Hepatocyte (in vitro differentiated cells): ENCODE measurements around the gene USP49. TPM values are rescaled to one million over a fixed set of nuclear protein-coding genes. Genes with fewer than 3 reads are reported as not detected.

Experiments
- DNase-seq: peaks from one replicate; pipeline ENCODE4 v3.0.0-alpha.2; 2016; ENCODE audit warnings: low spot score
- H2AFZ ChIP-seq: fragments of 200-600 bp; sonication (generic); 2 replicates; pipeline ENCODE4 v1.6.0; 2016; ENCODE audit warnings: antibody characterized with exemption, mild to moderate bottlenecking
- H3K27ac ChIP-seq: fragments of 200-600 bp; sonication (generic); 2 replicates; pipeline ENCODE4 v1.5.1; 2016; ENCODE audit warnings: mild to moderate bottlenecking
- H3K27me3 ChIP-seq: fragments of 200-600 bp; sonication (generic); 2 replicates; pipeline ENCODE4 v1.6.1; 2016
- H3K36me3 ChIP-seq: fragments of 200-600 bp; sonication (generic); replicated peaks from 2 replicates; pipeline ENCODE4 v1.5.1; 2016; ENCODE audit warnings: low read depth; ENCODE audit not compliant: insufficient read depth
- H3K4me1 ChIP-seq: fragments of 200-600 bp; sonication (generic); 2 replicates; pipeline ENCODE4 v1.5.1; 2016; ENCODE audit warnings: mild to moderate bottlenecking, moderate library complexity; ENCODE audit not compliant: insufficient read depth
- H3K4me2 ChIP-seq: fragments of 200-600 bp; sonication (generic); 2 replicates; pipeline ENCODE4 v1.6.0; 2016
- H3K4me3 ChIP-seq: fragments of 200-600 bp; sonication (generic); 2 replicates; pipeline ENCODE4 v1.5.1; 2016; ENCODE audit warnings: mild to moderate bottlenecking
- H3K79me2 ChIP-seq: fragments of 200-600 bp; sonication (generic); 2 replicates; pipeline ENCODE4 v1.6.0; 2017; ENCODE audit warnings: mild to moderate bottlenecking
- H3K9me2 ChIP-seq: fragments of 200-600 bp; sonication (generic); replicated peaks from 2 replicates; pipeline ENCODE4 v1.6.0; 2017; ENCODE audit warnings: mild to moderate bottlenecking; ENCODE audit not compliant: insufficient read depth
- H3K9me3 ChIP-seq: fragments of 200-600 bp; sonication (generic); 2 replicates; pipeline ENCODE4 v1.5.1; 2016; ENCODE audit warnings: low read depth, mild to moderate bottlenecking
- H4K20me1 ChIP-seq: fragments of 200-600 bp; sonication (generic); 2 replicates; pipeline ENCODE4 v1.6.0; 2016; ENCODE audit warnings: mild to moderate bottlenecking; ENCODE audit not compliant: insufficient read depth, poor library complexity, severe bottlenecking
- CTCF ChIP-seq: fragments of 200-600 bp; sonication (generic); IDR thresholded peaks from 2 replicates; pipeline ENCODE4 v1.5.1; 2016; ENCODE audit warnings: antibody characterized with exemption, mild to moderate bottlenecking; ENCODE audit not compliant: poor library complexity
- EZH2 ChIP-seq: fragments of 200-600 bp; sonication (generic); IDR thresholded peaks from 2 replicates; pipeline ENCODE4 v1.6.1; 2016; ENCODE audit warnings: antibody characterized with exemption, mild to moderate bottlenecking, borderline replicate concordance
- EZH2phosphoT487 ChIP-seq: fragments of 200-600 bp; sonication (generic); IDR thresholded peaks from one replicate; pipeline ENCODE4 v1.6.1; 2018; ENCODE audit warnings: antibody characterized with exemption, mild to moderate bottlenecking, low read depth, moderate library complexity; ENCODE audit not compliant: unreplicated experiment, severe bottlenecking
- whole genome bisulfite sequencing: methylation state at CpG from one replicate; pipeline ENCODE4 v1.1.6; 2016; ENCODE audit warnings: low lambda C conversion rate; ENCODE audit errors: missing lambda C conversion rate; 5-methylcytosine and 5-hydroxymethylcytosine counted together
- polyA plus RNA-seq: library from polyadenylated mRNA; unstranded; fragments of >200 nt; fragmentation: Nextera tagmentation; extraction: Ambion mirVana; gene quantifications from 2 replicates; pipeline ENCODE4 v1.2.1, GENCODE V29; 2016
- total RNA-seq: library from RNA; depleted of rRNA; stranded (reverse); fragments of >200 nt; gene quantifications from 2 replicates; pipeline ENCODE4 v1.2.3, GENCODE V29; 2014

Gene USP49
- total and polyA plus RNA-seq, 2 experiments from 2014 or later: 1.0 to 2.4 TPM

- Histone ChIP-seq H2AFZ (no peak overlapping the region), H3K4me3 (no peak overlapping the region), H4K20me1 (no peaks in the 10 kb centered on the region), H3K36me3 (no peaks in the 10 kb centered on the region), H3K4me2 (no peak overlapping the region), H3K9me2 (no peaks in the 10 kb centered on the region), H3K9me3 (no peaks in the 10 kb centered on the region), H3K79me2 (no peaks in the 10 kb centered on the region), H3K27ac (no peak overlapping the region), H3K27me3 (no peaks in the 10 kb centered on the region), H3K4me1 (no peaks in the 10 kb centered on the region)
- no peak for TF ChIP-seq EZH2phosphoT487
- TF ChIP-seq CTCF: no peak
- TF ChIP-seq EZH2: no peak
- 89% methylated on average over 1 of the region's 1 CpG for WGBS
- DNase-seq: no peak
Observed at GRCh38 chr6:41874741-41875140, 20.4 kb downstream of the USP49 start.

- 98% methylated on average over 13 of the region's 13 CpGs for WGBS
- TF ChIP-seq CTCF: no peak
- TF ChIP-seq EZH2phosphoT487: no peak
- no peak for TF ChIP-seq EZH2
- H2AFZ ChIP-seq: no peak overlapping the region
- no peak overlapping the region for H3K27ac ChIP-seq
- no peak overlapping the region for H3K4me3 ChIP-seq
- DNase-seq: no peak
- H3K4me1 ChIP-seq: no peaks in the 10 kb centered on the region
- H3K4me2 ChIP-seq: no peak overlapping the region
- H3K27me3 ChIP-seq: no peaks in the 10 kb centered on the region
- H3K9me2 ChIP-seq: no peaks in the 10 kb centered on the region
- H3K9me3 ChIP-seq: no peaks in the 10 kb centered on the region
- H3K36me3 ChIP-seq: no peaks in the 10 kb centered on the region
- no peaks in the 10 kb centered on the region for H3K79me2 ChIP-seq
- H4K20me1 ChIP-seq: no peaks in the 10 kb centered on the region
Observed at GRCh38 chr6:41872147-41872546, 23.0 kb downstream of the USP49 start.

GRCh38 chr6:41871691-41872090 is 23.5 kb downstream of the USP49 start:
- Histone ChIP-seq H3K9me2 (no peaks in the 10 kb centered on the region), H3K36me3 (no peaks in the 10 kb centered on the region), H3K27me3 (no peaks in the 10 kb centered on the region), H4K20me1 (no peaks in the 10 kb centered on the region), H3K4me2 (no peak overlapping the region), H3K79me2 (no peaks in the 10 kb centered on the region), H3K27ac (no peak overlapping the region), H2AFZ (no peak overlapping the region), H3K9me3 (no peaks in the 10 kb centered on the region), H3K4me3 (no peak overlapping the region), H3K4me1 (no peaks in the 10 kb centered on the region)
- TF ChIP-seq CTCF: no peak
- TF ChIP-seq EZH2phosphoT487: no peak
- no peak for TF ChIP-seq EZH2
- no peak for DNase-seq
- WGBS: 97% methylated on average over 2 of the region's 2 CpGs

- Histone ChIP-seq H3K9me3 (no peaks in the 10 kb centered on the region), H3K4me2 (no peak overlapping the region), H2AFZ (no peak overlapping the region), H3K4me3 (no peak overlapping the region), H3K27ac (no peak overlapping the region), H3K4me1 (no peaks in the 10 kb centered on the region), H3K36me3 (no peaks in the 10 kb centered on the region), H3K79me2 (no peaks in the 10 kb centered on the region), H4K20me1 (no peaks in the 10 kb centered on the region), H3K27me3 (no peaks in the 10 kb centered on the region), H3K9me2 (no peaks in the 10 kb centered on the region)
- WGBS: 95% methylated on average over 6 of the region's 6 CpGs
- TF ChIP-seq CTCF: no peak
- no peak for DNase-seq
Observed at GRCh38 chr6:41859356-41859755, 35.8 kb downstream of the USP49 start.
